Measurements from ENCODE around the gene CFAP77. TPM values are rescaled to one million over a fixed set of nuclear protein-coding genes. Genes with fewer than 3 reads are reported as not detected.

CFAP77 gene
- total and polyA plus RNA-seq, 2 of the 4 experiments (the other 2 are of a cell fraction), result not detected

DNA sequence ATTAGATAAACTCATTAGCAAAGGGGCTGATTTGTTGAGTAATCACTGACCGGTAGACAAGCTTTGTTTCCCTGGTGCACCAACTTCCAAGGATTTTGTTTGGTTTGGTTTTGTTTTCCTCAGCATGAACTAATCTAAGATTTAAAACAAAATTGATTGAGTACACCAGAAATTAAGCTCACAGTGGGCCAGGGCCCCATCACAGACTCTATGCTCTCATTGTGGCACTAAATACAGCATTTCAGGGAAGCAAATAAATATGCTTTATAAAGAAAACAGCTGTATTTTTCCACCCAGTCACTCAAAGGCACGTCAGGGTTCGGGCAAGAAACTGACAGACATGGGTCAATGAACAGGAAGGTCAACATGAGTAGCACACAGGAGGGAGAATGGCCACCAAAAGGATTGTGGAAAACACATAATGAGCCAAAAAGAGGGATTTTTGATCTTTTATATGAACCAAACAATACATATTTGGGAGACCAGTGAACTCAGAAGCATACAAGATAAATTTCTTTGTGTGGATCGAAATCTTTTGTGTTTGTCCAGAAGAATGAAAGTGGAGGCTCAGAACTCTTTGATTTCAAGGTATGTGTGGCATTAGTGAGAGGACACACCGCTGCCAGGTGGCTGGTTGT, 8.8 kb downstream of the CFAP77 start:
- Histone ChIP-seq H2BK5ac (ENCODE audit: low read depth, low read length, poor library complexity, severe bottlenecking) (no peak overlapping the region), H4K8ac (ENCODE audit: low read depth in 2 of 2, low read length in 2 of 2) (no peak overlapping the region), H3K4ac (ENCODE audit: low read depth, low read length) (no peak overlapping the region), H2AFZ (replicated peaks; ENCODE audit: low read length, poor library complexity) (no peak overlapping the region), H3K4me3 (ENCODE audit: insufficient read depth, low read depth, low read length) (no peak overlapping the region), H3K4me2 (ENCODE audit: low read depth, low read length) (no peak overlapping the region), H3K27me3 (ENCODE audit: control insufficient read depth, insufficient read depth, low read length) (peaks cover 52% of the 10 kb centered on the region), H2BK120ac (ENCODE audit: low read depth, low read length) (no peak overlapping the region), H4K5ac (ENCODE audit: low read depth, low read length) (no peak overlapping the region), H3K14ac (replicated peaks; ENCODE audit: low read depth, low read length) (no peak overlapping the region), H2BK20ac (ENCODE audit: low read depth, low read length) (no peak overlapping the region), H3K36me3 (ENCODE audit: control insufficient read depth, insufficient read depth, low read length) (no peaks in the 10 kb centered on the region), H4K91ac (ENCODE audit: insufficient read depth, low read depth, low read length) (no peak overlapping the region), H3K18ac (ENCODE audit: low read depth, low read length) (no peak overlapping the region), H4K20me1 (ENCODE audit: insufficient read depth, low read length) (no peaks in the 10 kb centered on the region), H3K79me1 (ENCODE audit: low read depth in 1 of 2, low read length in 2 of 2) (no peaks in the 10 kb centered on the region), H3K9ac (ENCODE audit: low read depth, low read length) (no peak overlapping the region), H3K9me3 (ENCODE audit: control insufficient read depth, insufficient read depth, low read length) (no peaks in the 10 kb centered on the region), H2BK15ac (ENCODE audit: low read depth, low read length) (no peak overlapping the region), H2AK5ac (ENCODE audit: low read depth, low read length) (no peak overlapping the region), H3K27ac (ENCODE audit: insufficient read depth, low read length) (no peak overlapping the region), H3K23ac (ENCODE audit: low read depth, low read length) (no peak overlapping the region), H2AK9ac (replicated peaks; ENCODE audit: low read depth, low read length, poor library complexity) (peak overlapping the region; percentile 9), H3K4me1 (ENCODE audit: control insufficient read depth, insufficient read depth, low read length) (no peaks in the 10 kb centered on the region), H3K56ac (ENCODE audit: extremely low read depth, insufficient read depth, low read length) (no peak overlapping the region), H3K9me1 (ENCODE audit: insufficient read depth, low read length) (no peaks in the 10 kb centered on the region)
- ChIA-PET CTCF (interaction anchor here (0.6 kb wide), 1 partner anchor 12 kb away, joined by 3 read pairs; no protein-coding TSS in a partner anchor), POLR2A (ENCODE audit: unreplicated experiment) (no interaction called here)
- DNase-seq, result no peak
- TF ChIP-seq POLR2A (IDR thresholded peaks at IDR 0.05; ENCODE audit: low read depth, low read length), result no peak
- TF ChIP-seq CTCF (conservative IDR thresholded peaks at IDR 0.05; ENCODE audit: low read depth, low read length), result no peak
- no peak for TF ChIP-seq BHLHE40 (IDR thresholded peaks at IDR 0.05; ENCODE audit: low read depth, low read length)
- no peak for TF ChIP-seq CHD1 (IDR thresholded peaks at IDR 0.05; ENCODE audit: low read depth, low read length)
- no peak for TF ChIP-seq CEBPB (IDR thresholded peaks at IDR 0.05; ENCODE audit: low read depth, low read length)
- no peak for TF ChIP-seq MAFK (IDR thresholded peaks at IDR 0.05; ENCODE audit: low read depth, low read length)
- no peak for TF ChIP-seq RCOR1 (IDR thresholded peaks at IDR 0.05; ENCODE audit: insufficient replicate concordance, low read length)
- BruUV-seq (replicated peaks), result no TSS peak
- in situ Hi-C loops (cut with MboI; ENCODE audit: low sequenced_read_pairs) (no loop called here), dilution Hi-C loops (cut with HindIII; ENCODE audit: low sequenced_read_pairs, unreplicated experiment) (no loop called here), intact Hi-C loops (cut with micrococcal nuclease) (loop anchor here (10.0 kb wide), 3 partner anchors 86 to 486 kb away; no protein-coding TSS in a partner anchor)
- WGBS, 2 experiments (ENCODE audit: extremely low coverage in 2 of 2, insufficient read length in 1 of 2), result 80% methylated on average over 1 of the region's 5 CpGs; no CpG with 5 or more reads in 1 of the 2 experiments
- ATAC-seq (ENCODE audit: low read depth), result no peak
